IPS-18c (cell line): ENCODE measurements around the gene SYNPO2L.
"Not testable (repeated sequence)": the region's sequence is repeated elsewhere in the genome, so short reads cannot be mapped to it uniquely, and the experiment has no call there.

Experiments
- H3K4me3 ChIP-seq: 2 replicates; pipeline ENCODE4 v1.7.0; 2013; ENCODE audit warnings: low read depth, mild to moderate bottlenecking, low read length, moderate library complexity; ENCODE audit not compliant: insufficient read depth
- H3K9me3 ChIP-seq: one replicate; pipeline ENCODE4 v1.6.1; 2013; ENCODE audit warnings: mild to moderate bottlenecking, low read length, moderate library complexity; ENCODE audit not compliant: control insufficient read depth, insufficient read depth

Gene SYNPO2L

GRCh38 chr10:73655990-73656298, at the start of gene SYNPO2L:
Gene SYNPO2L, minus strand, starts transcription at chr10:73656029. Its CDS starts 107 bp downstream, at chr10:73655922.
- Histone ChIP-seq H3K9me3 (no peaks in the 10 kb centered on the region), H3K4me3 (no peak within 1 kb of the TSS)

DNA sequence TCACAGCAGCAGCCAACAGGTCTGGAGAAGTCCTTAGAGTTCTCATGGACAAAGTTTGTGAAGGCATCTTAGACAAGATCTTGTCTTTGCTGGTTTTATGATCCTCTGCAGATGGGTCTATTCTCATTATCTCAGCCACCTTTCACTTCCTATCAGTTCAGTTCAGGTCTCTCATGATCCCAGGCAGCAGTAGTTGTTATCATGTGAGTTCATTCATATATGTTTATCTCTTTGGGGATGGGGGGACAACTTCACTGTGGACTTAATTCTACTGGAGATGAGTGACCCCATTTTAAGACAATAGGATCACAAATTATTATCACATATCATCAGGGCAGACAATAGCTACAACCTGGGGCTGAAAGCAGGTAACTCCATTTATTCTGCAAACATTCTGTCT, 48.1 kb upstream of the SYNPO2L start:
- not testable (repeated sequence) for H3K9me3 ChIP-seq, H3K4me3 ChIP-seq

DNA sequence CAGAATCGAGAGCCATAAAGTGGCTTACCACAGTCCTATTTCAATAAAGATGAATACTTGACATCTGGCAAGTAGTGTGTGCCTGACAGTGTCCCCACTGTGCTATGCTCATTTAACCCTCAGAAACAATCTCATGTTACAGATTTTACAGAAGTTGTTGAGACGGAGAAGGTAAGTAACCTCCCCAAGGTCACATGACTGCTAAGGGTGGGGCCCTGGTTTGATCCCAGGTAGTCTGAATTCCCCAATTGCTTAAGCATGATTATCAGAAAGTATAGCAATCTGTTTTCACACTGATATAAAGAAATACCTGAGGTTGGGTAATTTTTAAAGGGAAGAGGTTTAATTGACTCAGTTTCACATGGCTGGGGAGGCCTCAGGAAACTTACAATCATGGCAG, 43.0 kb upstream of the SYNPO2L start:
- not testable (repeated sequence) for H3K4me3 ChIP-seq, H3K9me3 ChIP-seq

DNA sequence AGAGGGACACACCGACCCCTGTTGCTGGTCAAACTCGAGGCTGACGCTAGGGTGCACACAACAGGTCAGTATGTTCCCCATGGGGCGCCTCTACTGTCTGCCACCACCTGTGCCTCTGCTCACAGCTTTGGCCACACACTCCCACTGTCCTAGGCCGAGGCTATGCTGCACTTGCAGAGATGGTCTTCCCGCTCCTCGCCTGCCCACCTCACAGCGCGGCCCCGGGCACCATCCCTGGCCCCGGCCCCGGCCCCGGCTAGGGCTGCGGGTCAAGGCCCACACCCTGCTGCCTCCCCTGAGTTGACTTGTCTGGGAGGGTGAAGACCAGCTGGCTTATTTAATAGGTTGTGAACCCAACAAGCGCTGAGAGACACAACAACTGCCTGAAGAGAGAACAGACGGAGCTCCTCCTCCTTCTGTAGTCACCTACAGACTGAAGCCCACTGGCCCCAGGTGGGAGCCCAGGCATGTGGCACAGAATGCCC, 41.9 kb upstream of the SYNPO2L start, which contains the start of gene AGAP5:
TSS of gene AGAP5 (minus strand) at position 435 of the 485 bp plus-strand sequence. CDS start at position 81, 354 bp downstream.
- not testable (repeated sequence) for H3K9me3 ChIP-seq, H3K4me3 ChIP-seq

DNA sequence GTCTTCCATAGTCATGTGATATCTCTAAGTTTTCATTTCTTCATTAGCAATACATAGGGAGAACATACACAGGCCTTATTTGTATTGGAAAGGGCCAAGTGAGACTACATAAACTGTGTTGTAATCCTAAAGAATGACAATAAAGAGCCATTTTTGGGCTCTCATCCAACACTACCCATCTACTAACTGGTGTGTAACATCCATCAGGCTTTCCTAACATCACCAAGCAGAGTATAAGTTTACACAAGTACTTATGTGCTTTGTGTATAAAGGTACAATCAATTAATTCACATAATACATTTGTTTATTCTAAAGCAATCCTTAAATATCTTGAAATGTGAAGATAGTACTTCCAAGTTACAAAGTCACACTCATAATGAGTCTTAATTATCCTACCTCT, 39.5 kb upstream of the SYNPO2L start:
- H3K9me3 ChIP-seq, H3K4me3 ChIP-seq: not testable (repeated sequence)

DNA sequence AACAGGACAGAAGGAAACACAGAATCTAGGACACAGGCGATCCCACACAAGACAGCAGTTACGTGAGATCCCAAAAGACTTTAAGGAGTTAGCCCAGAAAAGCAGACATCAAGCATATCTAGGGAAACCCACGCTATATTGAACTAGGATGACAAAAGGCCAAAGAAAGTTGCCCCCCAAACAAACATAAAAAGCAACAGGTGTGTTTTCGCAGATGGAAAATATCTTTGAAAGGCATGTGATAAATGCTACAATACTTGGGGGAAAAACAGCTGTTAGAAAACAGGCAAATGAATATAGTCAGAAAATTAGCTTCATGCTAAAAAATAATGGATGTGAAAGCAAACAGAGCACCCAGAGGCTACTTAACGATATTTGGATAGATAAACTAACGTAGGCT, 34.9 kb upstream of the SYNPO2L start:
- not testable (repeated sequence) for H3K4me3 ChIP-seq, H3K9me3 ChIP-seq

- not testable (repeated sequence) for H3K9me3 ChIP-seq, H3K4me3 ChIP-seq
These were observed 33.8 kb upstream of the SYNPO2L start for GRCh38 chr10:73689596-73689995.

GRCh38 chr10:73687641-73688040, 31.8 kb upstream of the SYNPO2L start:
- H3K9me3 ChIP-seq, H3K4me3 ChIP-seq: not testable (repeated sequence)

- not testable (repeated sequence) for H3K4me3 ChIP-seq, H3K9me3 ChIP-seq
These were observed 18.7 kb upstream of the SYNPO2L start for GRCh38 chr10:73674546-73674945.

DNA sequence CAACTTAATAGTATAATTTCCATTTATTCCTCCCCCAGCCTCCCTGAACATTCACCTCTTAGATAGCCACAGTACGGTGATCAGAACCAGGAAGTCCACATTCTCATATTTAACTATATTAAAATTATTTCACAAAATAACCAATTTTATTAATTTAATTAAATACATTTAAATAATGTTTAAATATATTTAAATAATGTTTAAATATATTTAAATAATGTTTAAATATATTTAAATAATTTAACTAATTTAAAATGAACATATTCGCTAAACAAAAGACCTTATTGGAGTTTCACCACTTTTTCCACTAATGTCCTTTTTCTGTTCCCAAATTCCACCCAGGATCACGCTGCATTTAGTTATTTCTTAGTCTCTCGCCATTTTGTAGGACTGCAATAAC, 12.5 kb upstream of the SYNPO2L start:
- H3K4me3 ChIP-seq = not testable (repeated sequence)

DNA sequence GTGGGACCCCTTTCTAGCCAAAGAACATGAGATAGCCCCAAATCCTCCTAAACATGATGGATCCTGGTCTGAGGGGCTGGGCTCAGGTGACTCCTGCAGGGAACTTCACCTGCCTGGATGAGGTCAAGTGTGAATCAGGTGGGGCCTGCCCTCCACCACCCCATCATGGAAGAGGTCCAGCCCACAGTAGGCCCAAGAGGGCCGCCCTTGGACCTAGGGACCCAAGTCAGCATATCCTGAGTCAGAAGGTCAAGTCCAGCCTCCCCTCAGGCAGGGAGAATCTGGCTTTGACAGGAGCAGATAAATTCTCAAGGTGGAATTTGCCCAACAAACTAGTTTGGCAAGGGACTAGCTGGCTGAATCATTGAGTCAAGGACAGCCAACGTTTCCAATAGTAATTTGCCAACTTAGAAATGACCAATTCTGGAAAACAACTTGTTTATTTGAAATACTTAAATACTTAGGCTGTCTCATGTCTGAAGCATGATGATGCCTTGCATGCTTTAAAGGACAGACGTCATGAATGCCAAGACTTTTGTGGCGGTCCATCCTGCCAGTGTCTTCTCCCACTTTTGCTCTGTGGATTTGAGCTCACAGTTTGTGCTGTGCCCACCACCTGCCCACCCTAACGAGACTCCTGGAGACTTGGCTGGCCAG, 10.5 kb upstream of the SYNPO2L start:
- not testable (repeated sequence) for H3K4me3 ChIP-seq, H3K9me3 ChIP-seq

More for the DNA sequence above, 12.5 kb upstream of the SYNPO2L start:
- not testable (repeated sequence) for H3K9me3 ChIP-seq

- H3K4me3 ChIP-seq, H3K9me3 ChIP-seq: not testable (repeated sequence)
These were observed 9.8 kb upstream of the SYNPO2L start for GRCh38 chr10:73665581-73665980.

DNA sequence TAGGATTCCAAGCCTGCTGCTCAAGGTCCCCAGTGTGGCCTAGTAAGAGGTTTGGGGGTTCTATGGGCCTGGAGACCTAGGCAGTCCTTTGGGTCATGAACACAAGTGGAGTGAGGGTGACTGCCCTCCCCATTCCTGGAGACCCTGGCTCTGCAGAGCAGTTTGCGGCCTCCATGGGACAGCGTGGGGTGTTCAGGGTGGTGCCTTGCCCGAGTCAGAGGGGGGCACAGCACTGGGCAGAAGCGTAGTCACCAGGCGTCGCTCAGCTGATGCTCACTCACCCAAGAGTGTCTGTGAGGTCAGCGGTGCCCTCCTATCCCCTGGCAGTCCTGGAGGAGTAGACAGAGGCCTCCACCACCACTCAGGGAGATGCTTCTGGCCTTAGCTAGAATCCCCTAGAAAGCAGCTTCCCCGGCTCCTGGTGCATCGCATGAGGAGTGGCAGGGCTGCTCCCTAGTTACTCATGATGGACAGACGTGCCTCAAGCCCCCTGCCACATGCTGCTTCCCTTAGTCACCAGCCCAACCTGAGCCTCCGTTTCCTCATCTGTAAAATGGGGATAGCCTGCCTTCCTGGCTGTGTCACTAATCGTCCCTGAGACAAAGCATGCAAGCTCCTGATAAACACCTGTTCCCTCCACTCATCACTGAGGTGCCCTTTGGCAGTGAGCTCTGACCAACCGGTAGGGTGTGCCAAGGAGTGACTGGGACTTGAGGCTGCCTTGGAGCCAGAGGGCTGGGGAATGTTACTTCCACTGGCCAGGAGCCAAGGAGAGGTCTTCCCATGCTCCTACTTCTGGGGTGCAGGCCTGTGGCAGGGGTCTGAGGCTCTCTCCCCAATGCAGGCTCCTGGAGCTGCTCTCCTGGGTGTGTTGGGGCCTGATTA, 8.6 kb upstream of the SYNPO2L start:
- H3K9me3 ChIP-seq, H3K4me3 ChIP-seq: not testable (repeated sequence)

DNA sequence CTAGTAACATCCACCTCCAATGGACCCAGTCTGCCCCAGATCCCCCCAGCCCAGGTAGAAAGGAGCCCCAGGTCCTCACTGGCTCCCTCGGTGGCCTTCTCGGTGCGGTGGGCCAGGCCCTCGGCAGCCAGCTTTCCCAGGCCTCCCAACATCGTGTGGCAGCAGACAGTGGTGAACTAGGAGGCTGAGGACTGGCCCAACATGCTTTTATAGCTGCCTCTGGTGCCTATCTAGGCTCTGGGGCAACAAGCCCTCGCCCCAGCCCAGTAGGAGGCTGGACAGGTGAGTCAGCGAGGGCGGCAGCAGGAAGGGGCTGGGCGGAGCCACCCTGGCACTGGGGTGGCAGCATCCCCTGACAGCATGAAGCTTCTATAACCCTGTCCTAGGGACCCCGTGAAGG, 7.8 kb upstream of the SYNPO2L start:
- H3K9me3 ChIP-seq, H3K4me3 ChIP-seq: not testable (repeated sequence)

GRCh38 chr10:73662705-73663104, 6.9 kb upstream of the SYNPO2L start:
- H3K4me3 ChIP-seq, H3K9me3 ChIP-seq: not testable (repeated sequence)

DNA sequence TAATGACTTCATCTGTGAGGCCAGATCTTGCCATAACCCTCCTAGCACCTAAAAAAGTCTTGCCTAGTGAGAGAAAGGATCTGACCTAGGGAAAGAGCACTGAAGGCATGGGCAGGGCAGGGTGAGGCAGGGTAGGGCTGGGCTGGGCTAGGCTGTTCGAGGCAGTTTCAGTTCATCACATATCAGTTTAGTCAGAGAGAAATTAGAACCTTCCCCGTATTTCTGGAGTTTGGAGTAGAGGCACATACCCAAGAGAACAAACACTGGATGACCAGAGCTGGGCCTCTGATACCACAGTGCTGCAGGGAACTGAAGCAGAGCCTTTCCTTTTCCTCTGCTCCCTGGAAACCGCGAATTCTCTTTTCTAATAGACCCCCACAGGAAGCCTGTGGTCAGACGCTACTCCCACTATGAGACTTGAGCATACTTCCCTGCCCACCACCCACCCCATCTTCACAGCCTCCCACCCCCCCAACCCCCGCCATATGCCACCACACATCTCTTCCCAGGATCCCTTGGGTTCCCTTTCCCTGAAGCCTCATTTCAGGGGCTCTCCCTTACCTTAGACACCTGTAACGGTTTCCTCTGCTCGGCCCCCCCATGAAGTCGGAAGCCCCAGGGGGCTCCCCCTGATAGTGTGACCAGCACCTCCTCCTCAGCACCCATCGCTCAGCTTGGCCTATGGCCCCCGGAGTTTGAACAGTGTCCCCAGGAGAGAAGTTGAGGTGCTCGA, 406 bp downstream of the SYNPO2L start:
- no peak overlapping the region for H3K4me3 ChIP-seq
- H3K9me3 ChIP-seq = no peaks in the 10 kb centered on the region

DNA sequence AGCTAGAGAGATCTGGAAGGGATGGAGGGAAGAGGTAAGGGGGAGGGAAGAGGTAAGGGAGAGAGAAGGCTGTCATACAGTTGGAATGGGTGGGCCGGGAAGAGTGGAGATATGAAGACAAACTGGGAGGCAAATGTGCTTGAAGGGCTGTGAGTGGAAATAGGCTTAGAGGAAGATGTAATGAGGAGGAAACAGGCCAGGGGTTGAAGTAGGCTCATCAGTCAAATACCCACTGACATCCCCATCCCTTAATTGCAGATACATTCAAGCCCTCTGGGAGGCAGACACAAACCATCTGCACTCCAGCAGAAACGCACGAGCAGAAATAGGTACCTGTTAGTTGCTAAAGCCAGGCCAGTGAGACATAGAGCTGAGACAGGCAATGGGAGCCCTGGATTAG, 2.1 kb downstream of the SYNPO2L start:
- H3K4me3 ChIP-seq = no peak overlapping the region

GRCh38 chr10:73653195-73653594, 2.6 kb downstream of the SYNPO2L start:
- H3K4me3 ChIP-seq = no peak overlapping the region
- no peaks in the 10 kb centered on the region for H3K9me3 ChIP-seq

More for the DNA sequence above, 2.1 kb downstream of the SYNPO2L start:
- no peaks in the 10 kb centered on the region for H3K9me3 ChIP-seq
